ENCODE results near the gene C3orf33. TPM values are rescaled to one million over a fixed set of nuclear protein-coding genes. Genes with fewer than 3 reads are reported as not detected.

C3orf33 gene, protein sequence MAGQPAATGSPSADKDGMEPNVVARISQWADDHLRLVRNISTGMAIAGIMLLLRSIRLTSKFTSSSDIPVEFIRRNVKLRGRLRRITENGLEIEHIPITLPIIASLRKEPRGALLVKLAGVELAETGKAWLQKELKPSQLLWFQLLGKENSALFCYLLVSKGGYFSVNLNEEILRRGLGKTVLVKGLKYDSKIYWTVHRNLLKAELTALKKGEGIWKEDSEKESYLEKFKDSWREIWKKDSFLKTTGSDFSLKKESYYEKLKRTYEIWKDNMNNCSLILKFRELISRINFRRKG
- 5.3 to 6.4 TPM (median 5.6 TPM) in 5 replicates for total RNA-seq (2022; extraction: Qiagen RNA extraction)

DNA sequence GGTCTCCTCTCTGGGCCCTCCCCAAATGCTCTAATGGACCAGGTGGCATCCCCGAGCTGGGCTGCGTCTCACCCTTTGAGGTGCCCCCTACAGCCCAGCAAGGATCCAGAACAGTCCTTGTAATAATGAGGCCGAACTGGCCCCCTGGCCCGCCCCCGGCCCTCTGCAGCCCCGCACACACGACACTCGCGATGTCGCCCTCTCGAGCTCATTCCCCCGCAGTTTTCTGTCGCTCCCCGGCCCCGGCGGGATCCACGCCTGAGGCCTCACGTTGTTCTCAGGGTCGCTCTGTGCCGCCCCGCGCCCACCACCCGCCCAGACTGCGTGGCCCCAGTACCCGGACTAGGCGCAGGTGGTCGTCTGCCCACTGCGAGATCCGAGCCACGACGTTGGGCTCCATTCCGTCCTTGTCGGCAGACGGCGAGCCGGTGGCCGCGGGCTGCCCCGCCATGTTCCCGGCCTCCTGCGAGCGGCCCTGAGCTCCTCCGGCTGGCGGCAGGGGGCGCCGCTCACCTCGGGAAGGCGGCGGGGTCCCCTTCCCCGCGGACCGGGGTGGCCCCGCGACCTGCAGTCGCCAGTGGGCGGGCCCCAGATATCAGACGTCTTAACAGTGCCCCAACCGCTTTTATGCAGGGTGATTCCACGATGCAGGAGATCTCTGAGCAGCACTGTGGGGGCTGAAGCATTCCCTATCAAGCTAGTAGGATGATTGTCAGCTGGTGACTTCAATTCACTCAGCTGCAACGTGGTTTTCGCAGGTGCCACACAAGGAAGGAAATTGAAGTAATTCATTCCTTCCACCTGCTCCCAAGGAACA lies at the start of gene C3orf33:
Gene C3orf33, minus strand, starts transcription at position 477 of the 817 bp plus-strand sequence. Its CDS starts 26 bp downstream, at position 451.

DNA sequence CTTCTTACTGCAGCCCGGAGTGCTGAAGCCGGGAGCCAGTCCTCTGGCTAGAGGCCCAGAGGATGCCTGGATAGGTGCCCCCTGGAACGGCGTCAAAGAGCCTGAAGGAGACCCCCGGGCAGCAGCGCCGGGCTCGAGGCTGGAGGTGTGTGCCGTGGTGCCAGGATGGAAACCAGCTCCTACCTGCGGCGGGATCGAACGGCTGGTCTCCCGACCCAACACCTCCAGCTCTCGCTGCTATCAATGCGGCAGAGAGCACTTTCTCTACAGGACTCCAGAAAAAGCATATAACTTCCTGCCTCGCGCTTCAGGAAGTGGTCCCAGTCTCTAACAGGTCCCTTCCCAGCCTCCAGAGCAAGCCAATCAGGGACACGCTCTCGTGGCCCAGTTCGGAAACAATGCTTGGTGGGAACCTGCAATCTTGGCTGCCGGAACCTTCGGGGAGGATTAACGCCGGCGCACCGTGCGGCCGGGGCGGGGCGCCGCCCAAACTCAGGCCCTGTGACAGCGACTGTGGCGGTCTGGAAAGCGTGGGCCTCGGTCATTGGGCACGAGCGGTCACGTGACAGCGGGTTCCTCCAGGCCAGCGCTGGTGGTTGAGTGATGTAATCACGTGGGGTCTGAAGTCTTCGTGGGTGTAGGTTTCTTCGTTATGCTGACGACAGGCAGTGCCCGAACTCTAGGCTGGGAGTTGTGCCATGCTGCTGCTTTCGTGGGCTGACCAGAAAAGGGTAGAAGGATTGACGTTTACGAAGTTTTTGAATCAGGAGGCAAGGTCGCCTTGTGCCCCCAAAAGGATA lies 48.3 kb upstream of the C3orf33 start, which contains the start of gene SLC33A1:
Gene SLC33A1, minus strand, starts transcription at position 287 of the 800 bp plus-strand sequence. CDS start 430 bp downstream, outside the sequence.

DNA sequence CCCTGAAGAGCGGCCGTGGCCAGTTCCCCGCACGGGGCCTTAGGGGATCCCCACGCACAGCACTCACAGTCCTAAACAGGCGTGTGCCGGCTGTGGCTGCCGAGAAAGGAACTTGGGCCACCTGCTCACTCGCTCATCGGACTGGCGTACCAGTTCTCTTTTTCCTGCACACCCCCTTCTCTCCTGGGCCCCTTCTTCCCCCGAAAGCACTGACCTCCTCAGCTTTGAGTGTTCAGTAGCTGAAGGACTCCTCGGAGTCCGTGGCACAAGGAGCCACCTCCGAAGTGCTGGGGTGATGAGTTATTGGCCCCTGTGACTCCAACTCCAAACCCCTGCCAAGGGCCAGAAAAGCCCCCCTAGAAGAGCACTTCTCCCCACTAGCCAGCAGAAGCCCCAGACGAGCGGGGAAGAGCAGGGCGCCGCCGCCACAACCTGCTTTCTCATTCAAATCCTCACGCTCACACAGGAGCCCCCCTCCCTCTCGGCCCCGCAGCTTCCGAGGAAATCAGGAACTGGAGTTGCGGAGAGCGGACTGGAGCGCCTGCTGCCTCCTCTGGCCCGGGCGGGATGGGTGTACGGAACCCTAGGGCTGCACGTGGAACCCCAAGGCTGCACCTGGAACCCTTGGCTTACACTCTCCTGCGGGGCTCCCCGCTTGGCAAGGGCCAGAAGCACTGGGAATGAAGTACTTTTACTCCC lies 61.3 kb downstream of the C3orf33 start, which contains the start of gene PLCH1:
Gene PLCH1, minus strand, starts transcription at position 446 of the 699 bp plus-strand sequence. CDS start 40,847 bp downstream, outside the sequence.

Other genes with a start within 250 kb of the C3orf33 start
- 0.62 to 0.91 TPM (median 0.82 TPM) in 5 replicates for gene PLCH1, start 61.2 kb downstream of the C3orf33 start, total RNA-seq (2022; extraction: Qiagen RNA extraction)
- 14.9 to 18.8 TPM (median 17.5 TPM) in 5 replicates for gene SLC33A1, start 48.1 kb upstream of the C3orf33 start, total RNA-seq (2022; extraction: Qiagen RNA extraction)
- 82.3 to 99.0 TPM (median 91.2 TPM) in 5 replicates for gene GMPS, start 64.4 kb upstream of the C3orf33 start, total RNA-seq (2022; extraction: Qiagen RNA extraction)

All from A549 treated with dexamethasone at 1 μM for 4 hours (cell line).